Right atrium auricular region (tissue), 2 donors: ENCODE data around the gene TPD52L2. TPM values are rescaled to one million over a fixed set of nuclear protein-coding genes. Genes with fewer than 3 reads are reported as not detected.

Source experiments
- DNase-seq: peaks from one replicate; pipeline ENCODE4 v3.0.0-alpha.2; 2019; ENCODE audit warnings: low spot score
- H3K27ac ChIP-seq, 2 donors: fragments of 200-600 bp; sonication (generic); 1 replicate in 1 of 2; 2 replicates in 1 of 2; pipeline ENCODE4 v1.5.1; 2016 to 2019
- H3K27me3 ChIP-seq, 2 donors: fragments of 200-600 bp; sonication (generic); one replicate each; pipeline versions ENCODE4 v1.5.1 to v1.6.0; 2017 to 2019
- H3K36me3 ChIP-seq: fragments of 200-600 bp; sonication (generic); one replicate; pipeline ENCODE4 v1.5.1; 2016
- H3K4me1 ChIP-seq, 2 donors: fragments of 200-600 bp; sonication (generic); one replicate each; pipeline versions ENCODE4 v1.5.1 to v1.6.0; 2017 to 2019
- H3K4me3 ChIP-seq, 2 donors: fragments of 200-600 bp; sonication (generic); 1 replicate in 1 of 2; 2 replicates in 1 of 2; pipeline ENCODE4 v1.5.1; 2017 to 2019; ENCODE audit warnings: mild to moderate bottlenecking in 1 of 2, moderate library complexity in 1 of 2
- H3K9me3 ChIP-seq, 2 donors: fragments of 200-600 bp; sonication (generic); one replicate each; pipeline ENCODE4 v1.5.1; 2019
- total RNA-seq, 2 donors: library from RNA; depleted of rRNA; stranded (reverse); fragments of >200 nt; gene quantifications; one replicate each; pipeline ENCODE4 v1.1.0, GENCODE V29; 2016
- TF ChIP-seq, protein P1 (sequence below), 2 donors: fragments of 200-600 bp; sonication (generic); IDR thresholded peaks; one replicate each; pipeline ENCODE4 v1.5.1; 2019; ENCODE audit warnings: antibody characterized with exemption in 2 of 2

Gene TPD52L2
- total RNA-seq, 2 donors from 2014 or later, result 80.6 to 84.0 TPM

GRCh38 chr20:63844511-63844991 is 20.5 kb upstream of the TPD52L2 start:
- Histone ChIP-seq H3K27ac (peak overlapping the region in 1 of 2 donors; percentile 40), H3K9me3 (no peaks in the 10 kb centered on the region), H3K36me3 (no peaks in the 10 kb centered on the region), H3K4me1 (peaks cover 0 to 52% of the 10 kb centered on the region in 2 donors), H3K4me3 (no peak overlapping the region), H3K27me3 (no peaks in the 10 kb centered on the region)
- DNase-seq, result no peak
- TF ChIP-seq, protein P1, sequence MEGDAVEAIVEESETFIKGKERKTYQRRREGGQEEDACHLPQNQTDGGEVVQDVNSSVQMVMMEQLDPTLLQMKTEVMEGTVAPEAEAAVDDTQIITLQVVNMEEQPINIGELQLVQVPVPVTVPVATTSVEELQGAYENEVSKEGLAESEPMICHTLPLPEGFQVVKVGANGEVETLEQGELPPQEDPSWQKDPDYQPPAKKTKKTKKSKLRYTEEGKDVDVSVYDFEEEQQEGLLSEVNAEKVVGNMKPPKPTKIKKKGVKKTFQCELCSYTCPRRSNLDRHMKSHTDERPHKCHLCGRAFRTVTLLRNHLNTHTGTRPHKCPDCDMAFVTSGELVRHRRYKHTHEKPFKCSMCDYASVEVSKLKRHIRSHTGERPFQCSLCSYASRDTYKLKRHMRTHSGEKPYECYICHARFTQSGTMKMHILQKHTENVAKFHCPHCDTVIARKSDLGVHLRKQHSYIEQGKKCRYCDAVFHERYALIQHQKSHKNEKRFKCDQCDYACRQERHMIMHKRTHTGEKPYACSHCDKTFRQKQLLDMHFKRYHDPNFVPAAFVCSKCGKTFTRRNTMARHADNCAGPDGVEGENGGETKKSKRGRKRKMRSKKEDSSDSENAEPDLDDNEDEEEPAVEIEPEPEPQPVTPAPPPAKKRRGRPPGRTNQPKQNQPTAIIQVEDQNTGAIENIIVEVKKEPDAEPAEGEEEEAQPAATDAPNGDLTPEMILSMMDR (IDR thresholded peaks at IDR 0.05), result no peak

DNA sequence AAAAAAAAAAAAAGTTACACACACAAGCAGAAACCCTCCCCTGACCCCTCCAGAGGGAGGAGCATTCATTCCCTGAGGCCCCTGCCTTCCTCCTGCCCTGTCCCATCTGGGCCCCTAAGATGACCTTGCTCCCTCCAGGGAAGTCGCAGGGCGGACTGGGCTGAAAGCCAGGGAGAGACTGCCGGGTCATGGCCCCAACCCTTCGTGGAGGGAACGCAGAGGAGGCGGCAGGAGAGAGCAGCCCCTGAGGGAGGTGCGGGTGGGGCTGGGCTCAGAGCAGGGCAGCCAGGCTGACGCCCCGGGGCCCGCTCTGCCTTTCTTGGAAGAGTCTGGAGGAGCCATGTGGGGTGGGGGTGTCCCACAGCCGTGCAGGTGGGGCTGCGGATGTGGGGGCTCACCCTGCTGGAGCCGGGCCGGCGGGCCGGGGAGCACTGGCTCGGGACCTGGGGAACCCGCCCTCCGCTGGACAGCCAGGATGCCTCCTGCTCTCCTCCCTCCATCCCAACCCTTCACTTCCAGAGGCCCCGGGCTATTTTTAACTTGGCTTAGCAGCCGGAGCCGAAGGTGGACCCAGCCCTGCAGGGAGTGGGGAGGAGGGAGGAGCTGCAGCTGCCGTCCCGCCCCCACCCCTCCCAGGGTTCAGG is 18.8 kb upstream of the TPD52L2 start:
- Histone ChIP-seq H3K4me1 (peaks cover 0 to 52% of the 10 kb centered on the region in 2 donors), H3K27me3 (no peaks in the 10 kb centered on the region), H3K4me3 (peak overlapping the region; percentile 20 to 35), H3K27ac (peak overlapping the region; percentile 86), H3K36me3 (no peaks in the 10 kb centered on the region), H3K9me3 (no peaks in the 10 kb centered on the region)
- DNase-seq, result no peak
- TF ChIP-seq, protein P1 (IDR thresholded peaks at IDR 0.05), result no peak

DNA sequence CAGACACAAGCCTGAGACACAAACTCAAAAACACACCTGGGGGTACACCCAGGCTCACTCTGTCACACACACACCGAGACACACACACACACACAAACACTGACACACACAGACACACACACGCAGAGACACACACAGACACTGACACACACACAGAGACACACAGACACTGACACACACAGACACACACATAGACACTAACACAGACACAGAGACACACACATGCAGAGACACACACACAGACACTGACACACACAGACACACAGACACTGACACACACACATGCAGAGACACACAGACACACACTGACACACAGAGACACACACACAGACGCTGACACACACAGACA is 18.2 kb upstream of the TPD52L2 start:
- Histone ChIP-seq H3K27me3 (no peaks in the 10 kb centered on the region), H3K4me1 (peaks cover 0 to 52% of the 10 kb centered on the region in 2 donors), H3K4me3 (no peak overlapping the region), H3K27ac (peak overlapping the region; percentile 86), H3K36me3 (no peaks in the 10 kb centered on the region), H3K9me3 (no peaks in the 10 kb centered on the region)
- TF ChIP-seq, protein P1 (IDR thresholded peaks at IDR 0.05), result no peak
- no peak for DNase-seq

DNA sequence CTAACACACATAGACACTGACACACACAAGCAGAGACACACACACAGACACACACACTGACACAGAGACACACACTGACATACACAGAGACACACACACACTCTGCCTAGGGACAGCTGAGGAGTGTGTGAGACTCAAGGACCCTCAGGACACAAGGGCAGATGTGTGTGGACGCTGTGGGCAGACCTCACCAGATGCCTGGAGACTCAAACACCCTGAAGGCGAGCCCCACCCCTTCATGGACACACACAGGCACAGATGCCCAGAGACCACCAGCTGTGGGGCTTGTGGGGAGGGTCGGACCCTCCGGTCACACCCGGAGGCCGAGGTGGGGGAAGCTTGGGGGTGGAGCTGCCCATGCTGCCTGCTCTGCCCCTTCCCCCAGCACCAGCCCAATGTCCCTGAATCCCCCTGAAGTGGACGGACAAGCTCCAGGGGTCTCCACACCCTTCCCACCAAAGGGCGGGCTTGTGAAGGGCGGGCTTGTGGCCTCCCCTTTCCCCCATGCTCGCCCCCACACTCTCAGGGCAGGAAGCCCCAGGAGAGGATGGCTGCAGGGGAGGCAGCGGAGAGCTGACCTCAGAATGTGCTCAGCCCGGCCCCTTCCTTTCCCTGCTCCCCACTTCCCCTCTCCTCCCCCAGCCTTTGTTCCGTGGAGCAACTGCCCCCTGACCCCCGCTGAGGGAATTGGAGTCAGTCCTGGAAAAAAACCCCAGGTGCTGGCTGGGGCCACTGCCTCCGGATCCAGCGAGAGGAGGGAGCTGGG is 17.6 kb upstream of the TPD52L2 start:
- TF ChIP-seq, protein P1 (IDR thresholded peaks at IDR 0.05), result no peak
- H3K4me1 ChIP-seq, result peaks cover 0 to 52% of the 10 kb centered on the region in 2 donors
- H3K4me3 ChIP-seq, result peak overlapping the region in 1 of 2 donors; percentile 1
- H3K36me3 ChIP-seq, result no peaks in the 10 kb centered on the region
- no peaks in the 10 kb centered on the region for H3K9me3 ChIP-seq
- peak overlapping the region; percentile 86 for H3K27ac ChIP-seq
- no peak for DNase-seq
- H3K27me3 ChIP-seq, result no peaks in the 10 kb centered on the region

DNA sequence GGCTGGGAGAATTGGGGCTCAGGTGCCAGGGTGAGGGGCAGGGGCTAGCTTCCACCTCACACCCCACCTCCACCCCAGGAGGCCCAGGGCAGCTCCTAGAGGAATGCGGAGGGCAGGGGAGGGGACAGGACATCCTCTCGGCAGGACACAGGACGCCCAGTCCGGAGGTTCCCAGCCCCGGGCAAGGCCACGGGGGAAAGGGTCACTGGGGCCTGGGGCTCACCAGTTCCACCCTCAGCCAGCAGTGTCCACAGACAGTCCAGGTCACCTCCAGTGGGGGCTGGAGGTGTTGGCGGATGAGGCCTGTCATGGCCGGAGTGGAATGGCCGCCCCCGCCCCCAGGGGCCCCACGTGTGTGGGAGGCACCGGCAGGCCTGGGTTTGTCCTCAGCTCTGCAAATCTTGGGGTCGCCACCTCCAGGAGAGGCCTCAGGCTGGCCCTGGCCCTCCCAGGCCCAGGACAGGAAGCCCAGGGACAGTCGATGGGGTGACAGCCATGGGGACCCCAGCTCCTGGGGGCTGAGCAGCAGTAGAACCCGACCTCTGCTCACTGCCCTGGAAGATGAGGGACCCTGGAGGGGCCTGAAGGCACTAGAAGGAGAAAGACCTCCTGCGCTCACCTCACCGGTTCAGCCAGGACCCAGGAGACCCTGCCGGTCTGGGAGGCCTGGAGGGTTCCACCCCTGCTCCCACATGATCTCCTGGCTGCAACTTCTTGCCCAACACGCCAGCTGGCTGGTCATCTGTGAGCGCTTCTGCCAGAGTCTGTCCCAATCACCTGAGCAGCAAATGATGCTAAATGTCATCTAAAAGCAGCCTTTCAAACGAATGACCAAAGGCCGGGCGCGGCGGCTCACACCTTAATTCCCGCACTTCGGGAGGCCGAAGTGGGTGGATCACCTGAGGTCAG is 16.8 kb upstream of the TPD52L2 start:
- H3K36me3 ChIP-seq, result no peaks in the 10 kb centered on the region
- no peaks in the 10 kb centered on the region for H3K27me3 ChIP-seq
- peaks cover 0 to 52% of the 10 kb centered on the region in 2 donors for H3K4me1 ChIP-seq
- TF ChIP-seq, protein P1 (IDR thresholded peaks at IDR 0.05), result no peak
- peak overlapping the region; percentile 86 for H3K27ac ChIP-seq
- no peak for DNase-seq
- peak overlapping the region in 1 of 2 donors; percentile 1 for H3K4me3 ChIP-seq
- no peaks in the 10 kb centered on the region for H3K9me3 ChIP-seq
